Measurements from ENCODE around the gene NFKB2. TPM values are rescaled to one million over a fixed set of nuclear protein-coding genes. Genes with fewer than 3 reads are reported as not detected.

Gene NFKB2
- polyA plus RNA-seq, 1 donor from 2014 or later: 0.30 TPM

DNA sequence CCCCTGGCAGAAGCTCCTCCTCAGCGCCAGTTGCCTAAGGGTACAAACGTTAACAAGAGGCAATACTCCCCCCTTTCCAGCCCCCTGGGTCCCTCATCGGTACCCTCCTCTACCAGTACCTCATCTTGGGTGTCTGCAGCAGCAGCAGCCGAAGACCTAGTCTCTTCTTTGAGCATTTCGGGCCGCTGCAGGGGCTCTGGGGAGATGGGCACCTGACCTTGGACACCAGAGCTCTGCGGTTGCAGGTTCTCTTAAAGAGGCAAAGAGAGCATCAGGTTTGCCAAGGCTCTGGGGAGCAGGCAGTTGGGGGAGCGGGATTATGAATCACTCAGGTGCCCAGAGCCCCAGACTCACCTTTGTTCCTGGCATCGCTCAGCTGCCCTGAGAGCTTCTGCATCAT, 28.6 kb downstream of the NFKB2 start:
- no peaks in the 10 kb centered on the region for H3K27me3 ChIP-seq (ENCODE audit: insufficient read depth, low read depth, low read length)
- H3K4me2 ChIP-seq (ENCODE audit: low read length): no peak overlapping the region
- H3K79me2 ChIP-seq (replicated peaks; ENCODE audit: insufficient read depth, low read length): no peaks in the 10 kb centered on the region
- no peaks in the 10 kb centered on the region for H4K20me1 ChIP-seq (ENCODE audit: insufficient read depth)
- TF ChIP-seq MXI1 (conservative IDR thresholded peaks at IDR 0.05; ENCODE audit: poor library complexity, severe bottlenecking) (no peak), TAF1 (IDR thresholded peaks at IDR 0.05; ENCODE audit: low read depth) (no peak), EP300 (conservative IDR thresholded peaks at IDR 0.05; ENCODE audit: poor library complexity, severe bottlenecking) (no peak), POLR2AphosphoS5 (IDR thresholded peaks at IDR 0.05) (no peak), EZH2 (IDR thresholded peaks at IDR 0.05; ENCODE audit: borderline replicate concordance, insufficient read depth, low read length, poor library complexity, severe bottlenecking) (no peak), SMC3 (conservative IDR thresholded peaks at IDR 0.05; ENCODE audit: poor library complexity) (no peak), RAD21 (conservative IDR thresholded peaks at IDR 0.05) (no peak)
- TF ChIP-seq, protein P1, sequence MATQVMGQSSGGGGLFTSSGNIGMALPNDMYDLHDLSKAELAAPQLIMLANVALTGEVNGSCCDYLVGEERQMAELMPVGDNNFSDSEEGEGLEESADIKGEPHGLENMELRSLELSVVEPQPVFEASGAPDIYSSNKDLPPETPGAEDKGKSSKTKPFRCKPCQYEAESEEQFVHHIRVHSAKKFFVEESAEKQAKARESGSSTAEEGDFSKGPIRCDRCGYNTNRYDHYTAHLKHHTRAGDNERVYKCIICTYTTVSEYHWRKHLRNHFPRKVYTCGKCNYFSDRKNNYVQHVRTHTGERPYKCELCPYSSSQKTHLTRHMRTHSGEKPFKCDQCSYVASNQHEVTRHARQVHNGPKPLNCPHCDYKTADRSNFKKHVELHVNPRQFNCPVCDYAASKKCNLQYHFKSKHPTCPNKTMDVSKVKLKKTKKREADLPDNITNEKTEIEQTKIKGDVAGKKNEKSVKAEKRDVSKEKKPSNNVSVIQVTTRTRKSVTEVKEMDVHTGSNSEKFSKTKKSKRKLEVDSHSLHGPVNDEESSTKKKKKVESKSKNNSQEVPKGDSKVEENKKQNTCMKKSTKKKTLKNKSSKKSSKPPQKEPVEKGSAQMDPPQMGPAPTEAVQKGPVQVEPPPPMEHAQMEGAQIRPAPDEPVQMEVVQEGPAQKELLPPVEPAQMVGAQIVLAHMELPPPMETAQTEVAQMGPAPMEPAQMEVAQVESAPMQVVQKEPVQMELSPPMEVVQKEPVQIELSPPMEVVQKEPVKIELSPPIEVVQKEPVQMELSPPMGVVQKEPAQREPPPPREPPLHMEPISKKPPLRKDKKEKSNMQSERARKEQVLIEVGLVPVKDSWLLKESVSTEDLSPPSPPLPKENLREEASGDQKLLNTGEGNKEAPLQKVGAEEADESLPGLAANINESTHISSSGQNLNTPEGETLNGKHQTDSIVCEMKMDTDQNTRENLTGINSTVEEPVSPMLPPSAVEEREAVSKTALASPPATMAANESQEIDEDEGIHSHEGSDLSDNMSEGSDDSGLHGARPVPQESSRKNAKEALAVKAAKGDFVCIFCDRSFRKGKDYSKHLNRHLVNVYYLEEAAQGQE (IDR thresholded peaks at IDR 0.05; ENCODE audit: borderline replicate concordance): no peak
- TF ChIP-seq, protein P2, sequence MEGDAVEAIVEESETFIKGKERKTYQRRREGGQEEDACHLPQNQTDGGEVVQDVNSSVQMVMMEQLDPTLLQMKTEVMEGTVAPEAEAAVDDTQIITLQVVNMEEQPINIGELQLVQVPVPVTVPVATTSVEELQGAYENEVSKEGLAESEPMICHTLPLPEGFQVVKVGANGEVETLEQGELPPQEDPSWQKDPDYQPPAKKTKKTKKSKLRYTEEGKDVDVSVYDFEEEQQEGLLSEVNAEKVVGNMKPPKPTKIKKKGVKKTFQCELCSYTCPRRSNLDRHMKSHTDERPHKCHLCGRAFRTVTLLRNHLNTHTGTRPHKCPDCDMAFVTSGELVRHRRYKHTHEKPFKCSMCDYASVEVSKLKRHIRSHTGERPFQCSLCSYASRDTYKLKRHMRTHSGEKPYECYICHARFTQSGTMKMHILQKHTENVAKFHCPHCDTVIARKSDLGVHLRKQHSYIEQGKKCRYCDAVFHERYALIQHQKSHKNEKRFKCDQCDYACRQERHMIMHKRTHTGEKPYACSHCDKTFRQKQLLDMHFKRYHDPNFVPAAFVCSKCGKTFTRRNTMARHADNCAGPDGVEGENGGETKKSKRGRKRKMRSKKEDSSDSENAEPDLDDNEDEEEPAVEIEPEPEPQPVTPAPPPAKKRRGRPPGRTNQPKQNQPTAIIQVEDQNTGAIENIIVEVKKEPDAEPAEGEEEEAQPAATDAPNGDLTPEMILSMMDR (IDR thresholded peaks at IDR 0.05; ENCODE audit: poor library complexity, severe bottlenecking): no peak
- H3F3A ChIP-seq (ENCODE audit: insufficient read depth, low read length, poor library complexity, severe bottlenecking): peaks cover 6% of the 10 kb centered on the region
- no peak overlapping the region for H2AFZ ChIP-seq (ENCODE audit: low read depth, low read length)
- H3K9me2 ChIP-seq (ENCODE audit: insufficient read depth, low read length): no peaks in the 10 kb centered on the region
- H3K36me3 ChIP-seq (ENCODE audit: insufficient read depth, low read length): no peaks in the 10 kb centered on the region
- no peak overlapping the region for H3K9ac ChIP-seq (ENCODE audit: low read length)
- no peak overlapping the region for H3K27ac ChIP-seq (ENCODE audit: low read length)
- no peak overlapping the region for H3K4me3 ChIP-seq (ENCODE audit: low read length)
- H3K9me3 ChIP-seq (ENCODE audit: low read length): no peaks in the 10 kb centered on the region

DNA sequence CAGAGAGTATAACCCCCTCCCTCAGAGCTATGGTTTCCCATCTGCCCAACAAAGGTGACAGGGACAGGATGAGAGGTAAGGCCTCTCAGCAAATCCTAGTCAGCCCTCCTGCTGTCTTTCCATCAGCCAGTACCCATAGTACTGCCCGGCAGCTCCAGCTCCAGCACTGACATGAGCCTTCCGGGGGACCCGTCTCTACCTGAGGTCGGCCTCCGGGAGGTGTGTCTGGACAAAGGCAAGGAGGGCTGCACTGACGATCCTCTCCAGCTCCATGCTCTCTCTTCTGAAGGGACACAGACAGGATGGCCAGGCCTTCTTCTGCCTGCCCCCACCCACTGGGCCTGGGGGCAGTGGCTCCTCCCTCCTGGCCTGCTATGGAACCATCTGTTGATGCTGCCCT, 29.4 kb downstream of the NFKB2 start:
- Histone ChIP-seq H3K36me3 (ENCODE audit: insufficient read depth, low read length) (no peaks in the 10 kb centered on the region), H3K27me3 (ENCODE audit: insufficient read depth, low read depth, low read length) (no peaks in the 10 kb centered on the region), H3K4me2 (ENCODE audit: low read length) (no peak overlapping the region), H3K9ac (ENCODE audit: low read length) (no peak overlapping the region), H3K9me3 (ENCODE audit: low read length) (no peaks in the 10 kb centered on the region), H3K9me2 (ENCODE audit: insufficient read depth, low read length) (no peaks in the 10 kb centered on the region), H3K27ac (ENCODE audit: low read length) (no peak overlapping the region), H3K79me2 (replicated peaks; ENCODE audit: insufficient read depth, low read length) (no peaks in the 10 kb centered on the region), H4K20me1 (ENCODE audit: insufficient read depth) (no peaks in the 10 kb centered on the region), H2AFZ (ENCODE audit: low read depth, low read length) (no peak overlapping the region), H3F3A (ENCODE audit: insufficient read depth, low read length, poor library complexity, severe bottlenecking) (peaks cover 5% of the 10 kb centered on the region), H3K4me3 (ENCODE audit: low read length) (no peak overlapping the region)
- TF ChIP-seq EZH2 (IDR thresholded peaks at IDR 0.05; ENCODE audit: borderline replicate concordance, insufficient read depth, low read length, poor library complexity, severe bottlenecking): no peak
- no peak for TF ChIP-seq TAF1 (IDR thresholded peaks at IDR 0.05; ENCODE audit: low read depth)
- no peak for TF ChIP-seq RAD21 (conservative IDR thresholded peaks at IDR 0.05)
- TF ChIP-seq, protein P1 (IDR thresholded peaks at IDR 0.05; ENCODE audit: borderline replicate concordance): no peak
- TF ChIP-seq, protein P2 (IDR thresholded peaks at IDR 0.05; ENCODE audit: poor library complexity, severe bottlenecking): no peak
- TF ChIP-seq EP300 (conservative IDR thresholded peaks at IDR 0.05; ENCODE audit: poor library complexity, severe bottlenecking): no peak
